Measurements from ENCODE around the gene TMEM26.

- TF ChIP-seq, protein P1, sequence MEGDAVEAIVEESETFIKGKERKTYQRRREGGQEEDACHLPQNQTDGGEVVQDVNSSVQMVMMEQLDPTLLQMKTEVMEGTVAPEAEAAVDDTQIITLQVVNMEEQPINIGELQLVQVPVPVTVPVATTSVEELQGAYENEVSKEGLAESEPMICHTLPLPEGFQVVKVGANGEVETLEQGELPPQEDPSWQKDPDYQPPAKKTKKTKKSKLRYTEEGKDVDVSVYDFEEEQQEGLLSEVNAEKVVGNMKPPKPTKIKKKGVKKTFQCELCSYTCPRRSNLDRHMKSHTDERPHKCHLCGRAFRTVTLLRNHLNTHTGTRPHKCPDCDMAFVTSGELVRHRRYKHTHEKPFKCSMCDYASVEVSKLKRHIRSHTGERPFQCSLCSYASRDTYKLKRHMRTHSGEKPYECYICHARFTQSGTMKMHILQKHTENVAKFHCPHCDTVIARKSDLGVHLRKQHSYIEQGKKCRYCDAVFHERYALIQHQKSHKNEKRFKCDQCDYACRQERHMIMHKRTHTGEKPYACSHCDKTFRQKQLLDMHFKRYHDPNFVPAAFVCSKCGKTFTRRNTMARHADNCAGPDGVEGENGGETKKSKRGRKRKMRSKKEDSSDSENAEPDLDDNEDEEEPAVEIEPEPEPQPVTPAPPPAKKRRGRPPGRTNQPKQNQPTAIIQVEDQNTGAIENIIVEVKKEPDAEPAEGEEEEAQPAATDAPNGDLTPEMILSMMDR (conservative IDR thresholded peaks at IDR 0.05; ENCODE audit: low read depth, low read length): no peak
- TF ChIP-seq EZH2phosphoT487 (IDR thresholded peaks at IDR 0.05; ENCODE audit: borderline replicate concordance, low read length): no peak
Measured at GRCh38 chr10:61476529-61476928, 23.3 kb upstream of the TMEM26 start.
